IPS-15b (cell line): ENCODE data around the gene LITAF.
A peak's percentile ranks its signal among the peaks of the same experiment; 100 is the strongest.

Experiments
- H3K27me3 ChIP-seq: one replicate; pipeline ENCODE4 v1.6.1; 2013; ENCODE audit warnings: low read length; ENCODE audit not compliant: control insufficient read depth, insufficient read depth
- H3K36me3 ChIP-seq: one replicate; pipeline ENCODE4 v1.6.1; 2013; ENCODE audit warnings: low read length; ENCODE audit not compliant: control insufficient read depth, insufficient read depth
- H3K4me1 ChIP-seq: one replicate; pipeline ENCODE4 v1.6.1; 2013; ENCODE audit warnings: mild to moderate bottlenecking, low read length; ENCODE audit not compliant: control insufficient read depth, insufficient read depth
- H3K4me3 ChIP-seq: one replicate; pipeline ENCODE4 v1.5.1; 2013; ENCODE audit warnings: low read depth, low read length
- H3K9ac ChIP-seq: one replicate; pipeline ENCODE4 v1.6.1; 2013; ENCODE audit warnings: low read depth, mild to moderate bottlenecking, low read length
- H3K9me3 ChIP-seq: one replicate; pipeline ENCODE4 v1.6.1; 2013; ENCODE audit warnings: mild to moderate bottlenecking, low read length; ENCODE audit not compliant: control insufficient read depth, insufficient read depth

The LITAF gene

GRCh38 chr16:11618107-11618717 is 31.5 kb upstream of the LITAF start:
- H3K4me1 ChIP-seq: peaks cover 2% of the 10 kb centered on the region

GRCh38 chr16:11615748-11616447 is 29.2 kb upstream of the LITAF start:
- H3K4me3 ChIP-seq: no peak overlapping the region
- H3K4me1 ChIP-seq: peaks cover 5% of the 10 kb centered on the region
- no peaks in the 10 kb centered on the region for H3K27me3 ChIP-seq
- no peaks in the 10 kb centered on the region for H3K36me3 ChIP-seq
- no peak overlapping the region for H3K9ac ChIP-seq
- no peaks in the 10 kb centered on the region for H3K9me3 ChIP-seq

More at GRCh38 chr16:11618107-11618717, 31.5 kb upstream of the LITAF start:
- Histone ChIP-seq H3K36me3 (no peaks in the 10 kb centered on the region), H3K27me3 (no peaks in the 10 kb centered on the region), H3K9me3 (no peaks in the 10 kb centered on the region), H3K9ac (no peak overlapping the region), H3K4me3 (no peak overlapping the region)

- Histone ChIP-seq H3K9me3 (no peaks in the 10 kb centered on the region), H3K9ac (peak overlapping the region; percentile 12), H3K27me3 (no peaks in the 10 kb centered on the region), H3K4me3 (no peak overlapping the region), H3K36me3 (no peaks in the 10 kb centered on the region), H3K4me1 (peaks cover 7% of the 10 kb centered on the region)
Measured at GRCh38 chr16:11614587-11615175, 28.0 kb upstream of the LITAF start.

GRCh38 chr16:11613381-11614303 is 26.9 kb upstream of the LITAF start:
- Histone ChIP-seq H3K9me3 (no peaks in the 10 kb centered on the region), H3K4me3 (no peak overlapping the region), H3K36me3 (no peaks in the 10 kb centered on the region), H3K4me1 (peaks cover 9% of the 10 kb centered on the region), H3K9ac (no peak overlapping the region), H3K27me3 (no peaks in the 10 kb centered on the region)

GRCh38 chr16:11612665-11613025 is 25.9 kb upstream of the LITAF start:
- no peak overlapping the region for H3K4me3 ChIP-seq
- H3K4me1 ChIP-seq: peaks cover 9% of the 10 kb centered on the region
- no peaks in the 10 kb centered on the region for H3K27me3 ChIP-seq
- H3K36me3 ChIP-seq: no peaks in the 10 kb centered on the region
- H3K9ac ChIP-seq: no peak overlapping the region
- no peaks in the 10 kb centered on the region for H3K9me3 ChIP-seq

- H3K4me3 ChIP-seq: no peak overlapping the region
- H3K27me3 ChIP-seq: no peaks in the 10 kb centered on the region
- H3K9me3 ChIP-seq: no peaks in the 10 kb centered on the region
- no peaks in the 10 kb centered on the region for H3K36me3 ChIP-seq
- H3K4me1 ChIP-seq: peaks cover 9% of the 10 kb centered on the region
- no peak overlapping the region for H3K9ac ChIP-seq
Measured at GRCh38 chr16:11611871-11612664, 25.3 kb upstream of the LITAF start.

GRCh38 chr16:11610580-11610979 is 23.9 kb upstream of the LITAF start:
- Histone ChIP-seq H3K36me3 (no peaks in the 10 kb centered on the region), H3K9ac (no peak overlapping the region), H3K4me1 (peaks cover 9% of the 10 kb centered on the region), H3K4me3 (no peak overlapping the region), H3K27me3 (no peaks in the 10 kb centered on the region), H3K9me3 (no peaks in the 10 kb centered on the region)

- H3K27me3 ChIP-seq: no peaks in the 10 kb centered on the region
- no peaks in the 10 kb centered on the region for H3K9me3 ChIP-seq
- no peaks in the 10 kb centered on the region for H3K36me3 ChIP-seq
- H3K9ac ChIP-seq: no peak overlapping the region
- H3K4me3 ChIP-seq: no peak overlapping the region
- peaks cover 9% of the 10 kb centered on the region for H3K4me1 ChIP-seq
Measured at GRCh38 chr16:11610121-11610505, 23.4 kb upstream of the LITAF start.

GRCh38 chr16:11609474-11610120 is 22.9 kb upstream of the LITAF start:
- no peaks in the 10 kb centered on the region for H3K36me3 ChIP-seq
- H3K4me1 ChIP-seq: peaks cover 7% of the 10 kb centered on the region
- H3K4me3 ChIP-seq: no peak overlapping the region
- no peak overlapping the region for H3K9ac ChIP-seq
- no peaks in the 10 kb centered on the region for H3K9me3 ChIP-seq
- no peaks in the 10 kb centered on the region for H3K27me3 ChIP-seq

- Histone ChIP-seq H3K4me3 (no peak overlapping the region), H3K27me3 (no peaks in the 10 kb centered on the region), H3K9ac (no peak overlapping the region), H3K9me3 (no peaks in the 10 kb centered on the region), H3K36me3 (no peaks in the 10 kb centered on the region), H3K4me1 (peaks cover 6% of the 10 kb centered on the region)
Measured at GRCh38 chr16:11605891-11606290, 19.2 kb upstream of the LITAF start.

- Histone ChIP-seq H3K4me1 (peaks cover 6% of the 10 kb centered on the region), H3K9ac (no peak overlapping the region)
Measured at GRCh38 chr16:11605564-11605886, 18.8 kb upstream of the LITAF start.

More at GRCh38 chr16:11605564-11605886, 18.8 kb upstream of the LITAF start:
- Histone ChIP-seq H3K36me3 (no peaks in the 10 kb centered on the region), H3K27me3 (no peaks in the 10 kb centered on the region), H3K9me3 (no peaks in the 10 kb centered on the region), H3K4me3 (no peak overlapping the region)
